ENCODE data around the gene UBFD1.
A peak's percentile ranks its signal among the peaks of the same experiment; 100 is the strongest.
"Not testable (repeated sequence)": the region's sequence is repeated elsewhere in the genome, so short reads cannot be mapped to it uniquely, and the experiment has no call there.

UBFD1 gene

GRCh38 chr16:23556881-23557778, at the start of gene UBFD1, which contains the start of gene EARS2:
Gene UBFD1, plus strand, starts transcription at chr16:23557727. Its CDS starts 16 bp downstream, at chr16:23557743.
Gene EARS2, minus strand, starts transcription at chr16:23557350. Its CDS starts 7 bp downstream, at chr16:23557343.
- peak; percentile 95 for DNase-seq (ENCODE audit: low spot score)

- no peak for DNase-seq (ENCODE audit: low spot score)
These were observed 48.7 kb upstream of the UBFD1 start for GRCh38 chr16:23508589-23509440.

- no peak for DNase-seq (ENCODE audit: low spot score)
These were observed 48.1 kb upstream of the UBFD1 start for GRCh38 chr16:23509441-23509754.

GRCh38 chr16:23509782-23510163, 47.8 kb upstream of the UBFD1 start:
- DNase-seq (ENCODE audit: low spot score), result no peak

- peak; percentile 94 for DNase-seq (ENCODE audit: low spot score)
These were observed 47.2 kb upstream of the UBFD1 start, which contains the start of gene GGA2 for GRCh38 chr16:23510164-23510914. Gene GGA2, minus strand, starts transcription at chr16:23510494. Its CDS starts 83 bp downstream, at chr16:23510411.

- not testable (repeated sequence) for DNase-seq (ENCODE audit: low spot score)
These were observed 46.6 kb upstream of the UBFD1 start for GRCh38 chr16:23510915-23511270.

GRCh38 chr16:23511731-23512130, 45.8 kb upstream of the UBFD1 start:
- no peak for DNase-seq (ENCODE audit: low spot score)

- DNase-seq (ENCODE audit: low spot score), result no peak
These were observed 45.3 kb upstream of the UBFD1 start for GRCh38 chr16:23512168-23512695.

GRCh38 chr16:23514381-23515152, 43.0 kb upstream of the UBFD1 start:
- no peak for DNase-seq (ENCODE audit: low spot score)

- no peak for DNase-seq (ENCODE audit: low spot score)
These were observed 41.6 kb upstream of the UBFD1 start for GRCh38 chr16:23515881-23516280.

GRCh38 chr16:23516366-23517137, 41.0 kb upstream of the UBFD1 start:
- DNase-seq (ENCODE audit: low spot score), result no peak

- DNase-seq (ENCODE audit: low spot score), result no peak
These were observed 39.1 kb upstream of the UBFD1 start for GRCh38 chr16:23518435-23518891.

GRCh38 chr16:23519282-23519681, 38.2 kb upstream of the UBFD1 start:
- DNase-seq (ENCODE audit: low spot score), result no peak

GRCh38 chr16:23520500-23520899, 37.0 kb upstream of the UBFD1 start:
- DNase-seq (ENCODE audit: low spot score), result no peak

- DNase-seq (ENCODE audit: low spot score), result no peak
These were observed 36.3 kb upstream of the UBFD1 start for GRCh38 chr16:23521037-23521743.

- DNase-seq (ENCODE audit: low spot score), result no peak
These were observed 35.6 kb upstream of the UBFD1 start for GRCh38 chr16:23521965-23522364.

GRCh38 chr16:23523321-23523720, 34.2 kb upstream of the UBFD1 start:
- no peak for DNase-seq (ENCODE audit: low spot score)

GRCh38 chr16:23523876-23524385, 33.6 kb upstream of the UBFD1 start:
- DNase-seq (ENCODE audit: low spot score), result no peak

- DNase-seq (ENCODE audit: low spot score), result no peak
These were observed 32.6 kb upstream of the UBFD1 start for GRCh38 chr16:23524886-23525285.
